ENCODE data around the gene GCNA.

- TF ChIP-seq CTCF (conservative IDR thresholded peaks at IDR 0.05; ENCODE audit: low read length), result no peak
- no peak for TF ChIP-seq EZH2phosphoT487 (IDR thresholded peaks at IDR 0.05; ENCODE audit: borderline replicate concordance)
Observed at GRCh38 chrX:71542825-71543224, 35.4 kb upstream of the GCNA start.

Data from Loucy (cell line).